ENCODE measurements around the gene TRAPPC11. TPM values are rescaled to one million over a fixed set of nuclear protein-coding genes. Genes with fewer than 3 reads are reported as not detected.

The TRAPPC11 gene
- total RNA-seq, 4 donors from 2014 or later = 40.6 to 74.2 (median 49.2) TPM

DNA sequence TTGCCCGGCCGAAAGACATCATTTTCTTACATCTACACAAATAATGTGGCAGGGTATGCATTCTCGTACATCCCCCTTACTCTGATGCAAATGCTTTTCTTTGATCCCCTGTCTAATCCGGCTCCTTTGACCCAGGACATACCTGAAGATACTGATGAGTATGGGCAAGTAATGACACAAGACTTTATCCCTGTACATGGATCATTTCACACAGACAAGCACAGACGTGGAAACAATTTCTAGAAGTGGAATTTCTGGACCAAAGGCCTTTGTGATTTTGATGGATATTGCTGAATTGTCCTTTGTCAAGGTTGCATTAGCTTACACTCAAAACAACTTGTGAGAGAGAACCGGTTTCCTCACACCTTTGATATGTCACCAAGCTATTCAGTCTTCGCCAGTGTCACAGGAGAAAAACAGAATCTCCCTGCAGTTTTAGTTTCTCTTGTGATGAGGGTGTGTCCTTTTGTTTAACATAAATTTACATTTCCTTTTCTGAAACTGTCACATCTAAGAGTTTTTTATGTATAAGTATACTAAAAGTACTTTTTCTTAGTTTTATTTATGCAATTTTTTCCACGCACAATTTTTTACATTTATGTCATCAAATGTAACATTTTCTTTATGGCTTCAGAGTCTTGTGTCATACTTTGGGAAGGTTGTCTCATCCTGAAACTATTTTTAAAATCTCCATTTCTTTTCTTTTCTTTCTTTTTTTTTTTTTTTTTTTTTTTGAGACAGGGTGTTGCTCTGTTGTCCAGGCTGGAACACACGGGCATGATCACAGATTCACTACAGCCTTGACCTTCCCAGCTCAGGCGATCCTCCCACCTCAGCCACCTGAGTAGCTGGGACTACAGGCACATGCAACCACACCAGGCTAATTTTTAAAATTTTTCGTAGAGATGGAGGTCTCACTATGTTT, 25.4 kb upstream of the TRAPPC11 start:
- TF ChIP-seq POLR2A (IDR thresholded peaks at IDR 0.05) = no peak
- no peak for TF ChIP-seq CTCF (IDR thresholded peaks at IDR 0.05)
- no peak for TF ChIP-seq POLR2AphosphoS5 (IDR thresholded peaks at IDR 0.05)
- no peak for TF ChIP-seq EP300 (IDR thresholded peaks at IDR 0.05)
- Histone ChIP-seq H3K9me3 (no peaks in the 10 kb centered on the region), H3K36me3 (no peaks in the 10 kb centered on the region), H3K27me3 (no peaks in the 10 kb centered on the region), H3K4me1 (peaks cover 6% of the 10 kb centered on the region), H3K27ac (no peak overlapping the region), H3K4me3 (no peak overlapping the region)
- 79% methylated on average over 11 of the region's 11 CpGs for WGBS
- no peak for DNase-seq (ENCODE audit: low spot score in 2 of 2)

- no peaks in the 10 kb centered on the region for H3K27me3 ChIP-seq
- no peak overlapping the region for H3K27ac ChIP-seq
- H3K4me3 ChIP-seq = no peak overlapping the region
- H3K9me3 ChIP-seq = no peaks in the 10 kb centered on the region
- TF ChIP-seq EP300 (IDR thresholded peaks at IDR 0.05) (no peak), POLR2A (IDR thresholded peaks at IDR 0.05) (no peak), POLR2AphosphoS5 (IDR thresholded peaks at IDR 0.05) (no peak), CTCF (IDR thresholded peaks at IDR 0.05) (no peak)
- H3K36me3 ChIP-seq = no peaks in the 10 kb centered on the region
- peaks cover 6% of the 10 kb centered on the region for H3K4me1 ChIP-seq
- 66% methylated on average over 10 of the region's 10 CpGs for WGBS
- no peak for DNase-seq (ENCODE audit: low spot score in 2 of 2)
These were observed 23.8 kb upstream of the TRAPPC11 start for GRCh38 chr4:183635321-183635720.

DNA sequence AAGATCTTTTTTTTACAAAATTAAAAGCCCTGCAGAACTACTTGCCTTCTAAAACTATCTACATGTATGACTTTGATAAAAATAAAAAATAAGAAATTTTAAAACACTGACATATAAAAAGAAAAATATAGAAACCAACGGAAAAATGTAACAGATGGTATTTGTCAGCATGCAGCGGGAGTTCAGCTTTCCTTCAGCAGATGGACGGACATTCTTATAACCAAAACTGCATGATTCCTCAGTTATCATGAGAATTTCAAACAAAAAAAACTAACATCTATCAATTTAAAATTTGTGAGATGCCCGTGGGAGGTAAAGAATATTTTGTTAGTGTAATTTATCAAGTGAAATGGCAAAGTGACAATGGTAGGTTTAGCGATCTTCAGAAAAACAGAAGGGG, 23.4 kb upstream of the TRAPPC11 start:
- Histone ChIP-seq H3K4me3 (no peak overlapping the region), H3K4me1 (peaks cover 6% of the 10 kb centered on the region), H3K36me3 (no peaks in the 10 kb centered on the region), H3K9me3 (no peaks in the 10 kb centered on the region), H3K27ac (no peak overlapping the region), H3K27me3 (no peaks in the 10 kb centered on the region)
- DNase-seq (ENCODE audit: low spot score in 2 of 2) = no peak
- TF ChIP-seq EP300 (IDR thresholded peaks at IDR 0.05) = no peak
- no peak for TF ChIP-seq CTCF (IDR thresholded peaks at IDR 0.05)
- TF ChIP-seq POLR2AphosphoS5 (IDR thresholded peaks at IDR 0.05) = no peak
- TF ChIP-seq POLR2A (IDR thresholded peaks at IDR 0.05) = no peak
- WGBS = 87% methylated on average over 5 of the region's 5 CpGs

DNA sequence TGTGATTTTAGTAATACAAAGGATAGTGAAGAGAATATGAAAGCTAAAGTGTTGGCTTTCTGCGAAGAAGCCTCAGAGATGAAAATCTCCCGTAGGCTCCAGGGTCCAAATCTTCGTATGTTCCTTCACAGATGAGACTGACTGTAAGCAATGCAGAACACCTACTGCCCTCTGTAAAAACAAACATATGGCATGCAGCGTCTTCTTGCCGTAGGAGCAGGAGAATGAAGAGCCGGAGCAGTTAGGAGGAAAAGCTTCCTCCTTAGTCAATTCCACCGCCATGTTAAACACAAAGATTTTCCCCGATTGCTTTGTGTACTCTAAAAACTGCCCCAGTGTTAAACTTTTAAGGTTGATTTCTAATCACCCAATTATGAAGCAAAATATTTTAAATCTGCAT, 22.6 kb upstream of the TRAPPC11 start:
- WGBS = 76% methylated on average over 8 of the region's 8 CpGs
- Histone ChIP-seq H3K9me3 (no peaks in the 10 kb centered on the region), H3K27me3 (no peaks in the 10 kb centered on the region), H3K27ac (peak overlapping the region; percentile 59), H3K4me1 (peaks cover 6% of the 10 kb centered on the region), H3K36me3 (no peaks in the 10 kb centered on the region), H3K4me3 (peak overlapping the region; percentile 7)
- DNase-seq (ENCODE audit: low spot score in 2 of 2) = no peak
- TF ChIP-seq POLR2A (IDR thresholded peaks at IDR 0.05) (no peak), POLR2AphosphoS5 (IDR thresholded peaks at IDR 0.05) (no peak), CTCF (IDR thresholded peaks at IDR 0.05) (no peak)

DNA sequence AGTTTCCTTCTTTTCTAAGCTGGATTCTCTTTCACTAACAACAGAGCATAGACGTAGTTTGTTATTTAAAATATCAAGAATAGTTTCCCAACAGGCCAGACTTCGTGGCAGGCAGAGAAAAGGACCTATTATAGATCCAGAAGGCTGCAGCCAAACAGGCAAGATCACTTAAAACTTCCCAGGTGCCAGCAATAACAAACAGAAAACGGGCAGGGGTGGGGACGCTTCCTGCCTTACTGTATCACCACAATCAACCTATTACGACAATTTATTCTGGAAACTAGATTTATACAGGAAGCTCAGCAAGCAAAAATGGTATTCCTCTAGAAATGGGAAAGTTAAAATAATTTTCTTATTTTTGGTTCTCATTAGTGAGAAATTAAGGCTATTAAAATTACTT, 22.2 kb upstream of the TRAPPC11 start:
- Histone ChIP-seq H3K27ac (peak overlapping the region; percentile 59), H3K27me3 (no peaks in the 10 kb centered on the region), H3K36me3 (no peaks in the 10 kb centered on the region), H3K9me3 (no peaks in the 10 kb centered on the region), H3K4me1 (peaks cover 6% of the 10 kb centered on the region), H3K4me3 (peak overlapping the region; percentile 7)
- TF ChIP-seq EP300 (IDR thresholded peaks at IDR 0.05) (no peak), POLR2AphosphoS5 (IDR thresholded peaks at IDR 0.05) (no peak), CTCF (IDR thresholded peaks at IDR 0.05) (no peak)
- no peak for DNase-seq (ENCODE audit: low spot score in 2 of 2)
- WGBS = 39% methylated on average over 5 of the region's 5 CpGs

Measured in suprapubic skin (tissue), 4 donors.